Measurements from ENCODE around the gene ZBTB20.

- TF ChIP-seq CTCF (conservative IDR thresholded peaks at IDR 0.05; ENCODE audit: low read depth, low read length) (no peak), CHD1 (IDR thresholded peaks at IDR 0.05; ENCODE audit: low read depth, low read length) (no peak), NFE2L2 (IDR thresholded peaks at IDR 0.05; ENCODE audit: low read depth, low read length) (no peak), POLR2A (IDR thresholded peaks at IDR 0.05; ENCODE audit: low read depth, low read length) (no peak), RAD21 (IDR thresholded peaks at IDR 0.05; ENCODE audit: low read length) (no peak), ELK1 (IDR thresholded peaks at IDR 0.05; ENCODE audit: borderline replicate concordance, low read depth, low read length) (no peak)
Observed at GRCh38 chr3:115134648-115135347, 12.3 kb downstream of the ZBTB20 start.

All from IMR-90 (cell line).